GM08714 (cell line): ENCODE data around the gene SMIM44.
"Not testable (repeated sequence)": the region's sequence is repeated elsewhere in the genome, so short reads cannot be mapped to it uniquely, and the experiment has no call there.

Experiments
- H3K4me3 ChIP-seq: fragments of 200-500 bp; sonication (Bioruptor generic); 2 replicates; pipeline ENCODE4 v1.5.1; 2014; ENCODE audit warnings: mild to moderate bottlenecking, low read length, inconsistent platforms
- ZNF274 ChIP-seq: IDR thresholded peaks from 2 replicates; pipeline ENCODE4 v1.6.1; 2012; ENCODE audit warnings: mild to moderate bottlenecking, low read depth, low read length

SMIM44 gene

GRCh38 chr19:3510727-3511126 is 27.5 kb upstream of the SMIM44 start:
- no peak for TF ChIP-seq ZNF274

GRCh38 chr19:3509566-3509989 is 26.3 kb upstream of the SMIM44 start:
- no peak for TF ChIP-seq ZNF274
- H3K4me3 ChIP-seq: no peak overlapping the region

More at GRCh38 chr19:3510727-3511126, 27.5 kb upstream of the SMIM44 start:
- no peak overlapping the region for H3K4me3 ChIP-seq

- no peak overlapping the region for H3K4me3 ChIP-seq
- TF ChIP-seq ZNF274: no peak
Measured at GRCh38 chr19:3508771-3509535, 25.7 kb upstream of the SMIM44 start.

- H3K4me3 ChIP-seq: not testable (repeated sequence)
Measured at GRCh38 chr19:3508121-3508661, 24.9 kb upstream of the SMIM44 start.

GRCh38 chr19:3507371-3508120 is 24.3 kb upstream of the SMIM44 start:
- peak overlapping the region; percentile 88 for H3K4me3 ChIP-seq
- TF ChIP-seq ZNF274: no peak

- peak overlapping the region; percentile 88 for H3K4me3 ChIP-seq
- no peak for TF ChIP-seq ZNF274
Measured at GRCh38 chr19:3506384-3507340, 23.4 kb upstream of the SMIM44 start.

GRCh38 chr19:3505598-3506383 is 22.6 kb upstream of the SMIM44 start, which contains the start of gene FZR1:
Gene FZR1 (plus strand): TSS chr19:3506311. CDS start chr19:3522990, 16,679 bp downstream.
- H3K4me3 ChIP-seq: peak within 1 kb of the TSS; percentile 88
- no peak for TF ChIP-seq ZNF274

GRCh38 chr19:3504735-3505134 is 21.5 kb upstream of the SMIM44 start:
- TF ChIP-seq ZNF274: no peak
- no peak overlapping the region for H3K4me3 ChIP-seq

- no peak for TF ChIP-seq ZNF274
- H3K4me3 ChIP-seq: no peak overlapping the region
Measured at GRCh38 chr19:3503036-3503572, 19.9 kb upstream of the SMIM44 start.

GRCh38 chr19:3501780-3502179 is 18.5 kb upstream of the SMIM44 start:
- no peak for TF ChIP-seq ZNF274

GRCh38 chr19:3500429-3501101 is 17.3 kb upstream of the SMIM44 start, which contains the start of gene DOHH:
Gene DOHH (minus strand): TSS chr19:3500674. CDS start chr19:3496814, 3,860 bp downstream.
- peak within 1 kb of the TSS; percentile 89 for H3K4me3 ChIP-seq
- no peak for TF ChIP-seq ZNF274

More at GRCh38 chr19:3501780-3502179, 18.5 kb upstream of the SMIM44 start:
- no peak overlapping the region for H3K4me3 ChIP-seq
